Activated naive CD4-positive, alpha-beta T cell treated with anti-CD3 and anti-CD28 coated beads, Interleukin-2, amount 10 ng/mL, durations not matched to agents 7 days and 5 days (primary cell): ENCODE measurements around the gene SELENOI.
"Not testable (repeated sequence)": the region's sequence is repeated elsewhere in the genome, so short reads cannot be mapped to it uniquely, and the experiment has no call there.

Experiments used
- CTCF ChIA-PET: fragments of 350-600 bp; sonication (Branson Sonifier 250); formaldehyde crosslinking; loops from one replicate; lab custom pipeline; 2021; ENCODE audit warnings: antibody characterized with exemption; lab: Charles Lee
- DNase-seq: peaks from one replicate; pipeline ENCODE4 v3.0.0-alpha.2; 2020
- H3K27ac Mint-ChIP-seq: one replicate; pipeline ENCODE4 v1.8.0; 2021; ENCODE audit warnings: mild to moderate bottlenecking, moderate library complexity, mixed read lengths
- H3K27me3 Mint-ChIP-seq: one replicate; pipeline ENCODE4 v1.8.0; 2021; ENCODE audit warnings: mild to moderate bottlenecking, mixed read lengths
- H3K36me3 Mint-ChIP-seq: one replicate; pipeline ENCODE4 v1.8.0; 2021; ENCODE audit warnings: mixed read lengths
- H3K4me1 Mint-ChIP-seq: one replicate; pipeline ENCODE4 v1.8.0; 2021; ENCODE audit warnings: mixed read lengths
- H3K4me3 Mint-ChIP-seq: one replicate; pipeline ENCODE4 v1.8.0; 2021; ENCODE audit warnings: mild to moderate bottlenecking, moderate library complexity, mixed read lengths
- H3K9me3 Mint-ChIP-seq: one replicate; pipeline ENCODE4 v1.8.0; 2021; ENCODE audit warnings: mixed read lengths

The SELENOI gene

GRCh38 chr2:26316041-26316440, 29.9 kb upstream of the SELENOI start:
- H3K4me3 Mint-ChIP-seq = no peak overlapping the region
- CTCF ChIA-PET = interaction anchor here (1.2 to 2.7 kb wide), 4 partner anchors 11 to 154 kb away, joined by 3 to 12 read pairs (median 4); no protein-coding TSS in a partner anchor

GRCh38 chr2:26316845-26317244, 29.1 kb upstream of the SELENOI start:
- no peak for DNase-seq
- no peak overlapping the region for H3K4me3 Mint-ChIP-seq
- no peaks in the 10 kb centered on the region for H3K9me3 Mint-ChIP-seq
- CTCF ChIA-PET = interaction anchor here (1.2 to 2.7 kb wide), 4 partner anchors 10 to 154 kb away, joined by 3 to 12 read pairs (median 4); no protein-coding TSS in a partner anchor
- no peaks in the 10 kb centered on the region for H3K36me3 Mint-ChIP-seq
- peaks cover 15% of the 10 kb centered on the region for H3K27me3 Mint-ChIP-seq
- H3K27ac Mint-ChIP-seq = no peak overlapping the region
- peaks cover 3% of the 10 kb centered on the region for H3K4me1 Mint-ChIP-seq

More at GRCh38 chr2:26316041-26316440, 29.9 kb upstream of the SELENOI start:
- Mint-ChIP-seq H3K36me3 (no peaks in the 10 kb centered on the region), H3K27ac (no peak overlapping the region), H3K9me3 (no peaks in the 10 kb centered on the region), H3K27me3 (peaks cover 15% of the 10 kb centered on the region), H3K4me1 (peaks cover 3% of the 10 kb centered on the region)
- no peak for DNase-seq

GRCh38 chr2:26317377-26318105, 28.4 kb upstream of the SELENOI start:
- no peaks in the 10 kb centered on the region for H3K36me3 Mint-ChIP-seq
- no peaks in the 10 kb centered on the region for H3K9me3 Mint-ChIP-seq
- no peak overlapping the region for H3K4me3 Mint-ChIP-seq
- no peak for DNase-seq
- H3K4me1 Mint-ChIP-seq = peaks cover 3% of the 10 kb centered on the region
- CTCF ChIA-PET = interaction anchor here (1.2 to 2.7 kb wide), 3 partner anchors 13 to 153 kb away, joined by 3 to 12 read pairs (median 4); no protein-coding TSS in a partner anchor
- H3K27ac Mint-ChIP-seq = no peak overlapping the region
- H3K27me3 Mint-ChIP-seq = peaks cover 15% of the 10 kb centered on the region

- no peak for DNase-seq
- H3K4me1 Mint-ChIP-seq = peaks cover 3% of the 10 kb centered on the region
- H3K36me3 Mint-ChIP-seq = no peaks in the 10 kb centered on the region
- H3K9me3 Mint-ChIP-seq = no peaks in the 10 kb centered on the region
- no peak overlapping the region for H3K27ac Mint-ChIP-seq
- CTCF ChIA-PET = interaction anchor here (0.8 to 1.4 kb wide), 3 partner anchors 10 to 134 kb away, joined by 3 read pairs; no protein-coding TSS in a partner anchor
- no peak overlapping the region for H3K4me3 Mint-ChIP-seq
- H3K27me3 Mint-ChIP-seq = peaks cover 15% of the 10 kb centered on the region
These were observed 27.0 kb upstream of the SELENOI start for GRCh38 chr2:26318950-26319349.

GRCh38 chr2:26324479-26324878, 21.5 kb upstream of the SELENOI start:
- H3K27me3 Mint-ChIP-seq, CTCF ChIA-PET, H3K4me3 Mint-ChIP-seq, H3K9me3 Mint-ChIP-seq, H3K27ac Mint-ChIP-seq, H3K4me1 Mint-ChIP-seq, DNase-seq, H3K36me3 Mint-ChIP-seq: not testable (repeated sequence)

- Mint-ChIP-seq H3K36me3 (no peaks in the 10 kb centered on the region), H3K27me3 (peaks cover 1% of the 10 kb centered on the region), H3K4me1 (peaks cover 6% of the 10 kb centered on the region), H3K27ac (no peak overlapping the region), H3K9me3 (no peaks in the 10 kb centered on the region), H3K4me3 (no peak overlapping the region)
- DNase-seq = no peak
- CTCF ChIA-PET = interaction anchor here (1.9 kb wide), 1 partner anchor 144 kb away, joined by 6 read pairs; no protein-coding TSS in a partner anchor
These were observed 21.0 kb upstream of the SELENOI start for GRCh38 chr2:26324903-26325302.

- H3K4me3 Mint-ChIP-seq = no peak overlapping the region
- peaks cover 3% of the 10 kb centered on the region for H3K27me3 Mint-ChIP-seq
- H3K9me3 Mint-ChIP-seq = no peaks in the 10 kb centered on the region
- H3K4me1 Mint-ChIP-seq = peaks cover 15% of the 10 kb centered on the region
- CTCF ChIA-PET = interaction anchor here (0.5 to 1.9 kb wide), 3 partner anchors 117 to 196 kb away, joined by 3 to 6 read pairs (median 3); no protein-coding TSS in a partner anchor
- H3K36me3 Mint-ChIP-seq = no peaks in the 10 kb centered on the region
- DNase-seq = no peak
- H3K27ac Mint-ChIP-seq = no peak overlapping the region
These were observed 20.1 kb upstream of the SELENOI start for GRCh38 chr2:26325851-26326250.

- no peaks in the 10 kb centered on the region for H3K9me3 Mint-ChIP-seq
- H3K27ac Mint-ChIP-seq = no peak overlapping the region
- H3K4me3 Mint-ChIP-seq = no peak overlapping the region
- DNase-seq = no peak
- peaks cover 15% of the 10 kb centered on the region for H3K4me1 Mint-ChIP-seq
- CTCF ChIA-PET = interaction anchor here (1.0 to 1.9 kb wide), 2 partner anchors 10 to 143 kb away, joined by 4 to 6 read pairs; no protein-coding TSS in a partner anchor
- H3K27me3 Mint-ChIP-seq = peaks cover 3% of the 10 kb centered on the region
- no peaks in the 10 kb centered on the region for H3K36me3 Mint-ChIP-seq
These were observed 19.4 kb upstream of the SELENOI start for GRCh38 chr2:26326514-26326913.

GRCh38 chr2:26327291-26328272, 18.4 kb upstream of the SELENOI start:
- Mint-ChIP-seq H3K27me3 (peaks cover 3% of the 10 kb centered on the region), H3K27ac (no peak overlapping the region)
- CTCF ChIA-PET = interaction anchor here (1.0 kb wide), 1 partner anchor 12 kb away, joined by 4 read pairs; no protein-coding TSS in a partner anchor

GRCh38 chr2:26329083-26329482, 16.9 kb upstream of the SELENOI start:
- not testable (repeated sequence) for H3K27ac Mint-ChIP-seq, H3K4me3 Mint-ChIP-seq, DNase-seq, H3K27me3 Mint-ChIP-seq, H3K36me3 Mint-ChIP-seq, H3K9me3 Mint-ChIP-seq
- CTCF ChIA-PET = interaction anchor here (1.8 to 2.7 kb wide), 2 partner anchors 13 to 158 kb away, joined by 4 to 12 read pairs; no protein-coding TSS in a partner anchor
- H3K4me1 Mint-ChIP-seq = peaks cover 15% of the 10 kb centered on the region

More at GRCh38 chr2:26327291-26328272, 18.4 kb upstream of the SELENOI start:
- H3K4me3 Mint-ChIP-seq = no peak overlapping the region
- H3K36me3 Mint-ChIP-seq = no peaks in the 10 kb centered on the region
- DNase-seq = no peak
- H3K9me3 Mint-ChIP-seq = no peaks in the 10 kb centered on the region
- H3K4me1 Mint-ChIP-seq = peaks cover 15% of the 10 kb centered on the region

GRCh38 chr2:26330114-26330549, 15.8 kb upstream of the SELENOI start:
- peak overlapping the region; percentile 38 for H3K27ac Mint-ChIP-seq
- peak; percentile 91 for DNase-seq
- no peak overlapping the region for H3K4me3 Mint-ChIP-seq
- H3K27me3 Mint-ChIP-seq = peaks cover 3% of the 10 kb centered on the region
- no peaks in the 10 kb centered on the region for H3K36me3 Mint-ChIP-seq
- H3K4me1 Mint-ChIP-seq = peaks cover 15% of the 10 kb centered on the region
- CTCF ChIA-PET = interaction anchor here (1.0 to 2.7 kb wide), 7 partner anchors 14 to 349 kb away, joined by 3 to 12 read pairs (median 4); no protein-coding TSS in a partner anchor
- H3K9me3 Mint-ChIP-seq = no peaks in the 10 kb centered on the region

- no peak for DNase-seq
- CTCF ChIA-PET = interaction anchor here (1.0 to 2.7 kb wide), 6 partner anchors 14 to 350 kb away, joined by 3 to 12 read pairs (median 4); no protein-coding TSS in a partner anchor
- H3K9me3 Mint-ChIP-seq = no peaks in the 10 kb centered on the region
- H3K27ac Mint-ChIP-seq = no peak overlapping the region
- H3K27me3 Mint-ChIP-seq = peaks cover 3% of the 10 kb centered on the region
- no peak overlapping the region for H3K4me3 Mint-ChIP-seq
- no peaks in the 10 kb centered on the region for H3K36me3 Mint-ChIP-seq
- H3K4me1 Mint-ChIP-seq = peaks cover 15% of the 10 kb centered on the region
These were observed 15.3 kb upstream of the SELENOI start for GRCh38 chr2:26330604-26331003.

- CTCF ChIA-PET = interaction anchor here (1.0 to 2.7 kb wide), 6 partner anchors 13 to 350 kb away, joined by 3 to 12 read pairs (median 4); no protein-coding TSS in a partner anchor
- not testable (repeated sequence) for H3K9me3 Mint-ChIP-seq, H3K36me3 Mint-ChIP-seq, DNase-seq, H3K27ac Mint-ChIP-seq, H3K4me3 Mint-ChIP-seq, H3K27me3 Mint-ChIP-seq
- peaks cover 15% of the 10 kb centered on the region for H3K4me1 Mint-ChIP-seq
These were observed 14.6 kb upstream of the SELENOI start for GRCh38 chr2:26331321-26331720.
